Cardiac muscle cell (in vitro differentiated cells and primary cell): ENCODE data around the gene ACSM6. TPM values are rescaled to one million over a fixed set of nuclear protein-coding genes. Genes with fewer than 3 reads are reported as not detected.

ENCODE experiments used
- DNase-seq, 2 donors: peaks; one replicate each; pipeline versions ENCODE4 v3.0.0 to v3.0.0-alpha.2; 2010 to 2017; ENCODE audit warnings: low read depth in 1 of 2, low spot score in 1 of 2
- H3K27ac ChIP-seq: fragments of 200-600 bp; sonication (generic); 2 replicates; pipeline ENCODE4 v1.5.1; 2016
- H3K27me3 ChIP-seq: fragments of 200-600 bp; sonication (generic); 2 replicates; pipeline ENCODE4 v1.6.0; 2016; ENCODE audit warnings: control low read depth
- H3K36me3 ChIP-seq: fragments of 200-600 bp; sonication (generic); 2 replicates; pipeline ENCODE4 v1.5.1; 2016; ENCODE audit warnings: control low read depth
- H3K4me1 ChIP-seq: fragments of 200-600 bp; sonication (generic); 2 replicates; pipeline ENCODE4 v1.8.1; 2017; ENCODE audit warnings: low read depth, mild to moderate bottlenecking, mixed run types
- H3K4me3 ChIP-seq: fragments of 200-600 bp; sonication (generic); 2 replicates; pipeline ENCODE4 v1.5.1; 2016; ENCODE audit warnings: mild to moderate bottlenecking
- H3K9me3 ChIP-seq: fragments of 200-600 bp; sonication (generic); 2 replicates; pipeline ENCODE4 v1.5.1; 2017; ENCODE audit warnings: low read depth, mild to moderate bottlenecking, control low read depth
- CTCF ChIP-seq: IDR thresholded peaks from 2 replicates; pipeline ENCODE4 v1.5.1; 2012; ENCODE audit warnings: low read depth, mild to moderate bottlenecking, low read length
- polyA plus RNA-seq: library from polyadenylated mRNA; unstranded; fragments of >200 nt; fragmentation: Nextera tagmentation; extraction: Ambion mirVana; gene quantifications from 2 replicates; pipeline ENCODE4 v1.2.1, GENCODE V29; 2016
- total RNA-seq: library from RNA; depleted of rRNA; stranded (reverse); fragments of >200 nt; gene quantifications from 2 replicates; pipeline ENCODE4 v1.2.3, GENCODE V29; 2016

The ACSM6 gene
- total and polyA plus RNA-seq, 2 experiments from 2014 or later = 0.16 TPM; not detected in 1

- peak overlapping the region; percentile 88 for H3K27ac ChIP-seq
- no peaks in the 10 kb centered on the region for H3K27me3 ChIP-seq
- no peaks in the 10 kb centered on the region for H3K9me3 ChIP-seq
- DNase-seq = peak; percentile 69 to 97
- no peak overlapping the region for H3K4me3 ChIP-seq
- no peak for TF ChIP-seq CTCF
- H3K36me3 ChIP-seq = peaks cover 8% of the 10 kb centered on the region
- peaks cover 20% of the 10 kb centered on the region for H3K4me1 ChIP-seq
Measured at GRCh38 chr10:95268438-95268837, 74.4 kb downstream of the ACSM6 start.

GRCh38 chr10:95273393-95274312, 79.6 kb downstream of the ACSM6 start:
- Histone ChIP-seq H3K27ac (no peak overlapping the region), H3K4me3 (no peak overlapping the region), H3K9me3 (no peaks in the 10 kb centered on the region), H3K27me3 (no peaks in the 10 kb centered on the region), H3K4me1 (peaks cover 11% of the 10 kb centered on the region), H3K36me3 (peaks cover 4% of the 10 kb centered on the region)
- TF ChIP-seq CTCF = no peak
- peak in 1 of 2 donors; percentile 89 for DNase-seq

- H3K36me3 ChIP-seq = no peaks in the 10 kb centered on the region
- peak in 1 of 2 donors; percentile 82 for DNase-seq
- H3K4me3 ChIP-seq = no peak overlapping the region
- peaks cover 11% of the 10 kb centered on the region for H3K4me1 ChIP-seq
- H3K9me3 ChIP-seq = no peaks in the 10 kb centered on the region
- TF ChIP-seq CTCF = no peak
- no peak overlapping the region for H3K27ac ChIP-seq
- H3K27me3 ChIP-seq = no peaks in the 10 kb centered on the region
Measured at GRCh38 chr10:95275726-95276366, 81.8 kb downstream of the ACSM6 start.

GRCh38 chr10:95276367-95277200, 82.5 kb downstream of the ACSM6 start:
- no peaks in the 10 kb centered on the region for H3K9me3 ChIP-seq
- H3K36me3 ChIP-seq = no peaks in the 10 kb centered on the region
- no peak overlapping the region for H3K27ac ChIP-seq
- no peak overlapping the region for H3K4me3 ChIP-seq
- H3K4me1 ChIP-seq = peaks cover 11% of the 10 kb centered on the region
- DNase-seq = peak in 1 of 2 donors; percentile 72
- no peaks in the 10 kb centered on the region for H3K27me3 ChIP-seq
- TF ChIP-seq CTCF = no peak

- H3K36me3 ChIP-seq = no peaks in the 10 kb centered on the region
- no peaks in the 10 kb centered on the region for H3K27me3 ChIP-seq
- H3K4me3 ChIP-seq = no peak overlapping the region
- no peak for TF ChIP-seq CTCF
- H3K9me3 ChIP-seq = no peaks in the 10 kb centered on the region
- H3K27ac ChIP-seq = no peak overlapping the region
- H3K4me1 ChIP-seq = peaks cover 11% of the 10 kb centered on the region
- no peak for DNase-seq
Measured at GRCh38 chr10:95277201-95277570, 83.1 kb downstream of the ACSM6 start.
